IMR-90 (cell line): Measurements from ENCODE around the gene KMT2C. TPM values are rescaled to one million over a fixed set of nuclear protein-coding genes. Genes with fewer than 3 reads are reported as not detected.
A peak's percentile ranks its signal among the peaks of the same experiment; 100 is the strongest.

Source experiments
- ATAC-seq: fragments of 200-7000 bp; cut with Tn5 transposase; 2 replicates; pipeline ENCODE4 v1.9.1; 2020; ENCODE audit warnings: low read depth, mild to moderate bottlenecking, moderate library complexity
- BruUV-seq: library from RNA; stranded (reverse); fragments of 400-500 nt; replicated peaks from 2 replicates; lab custom pipeline; 2021; lab: Mats Ljungman, UMichigan
- CTCF ChIA-PET: fragments of 300-600 bp; formaldehyde crosslinking; extraction: SDS; loops from one replicate; lab custom pipeline; 2021; ENCODE audit warnings: antibody characterized with exemption; lab: Yijun Ruan, JAX
- POLR2A ChIA-PET: fragments of 300-600 bp; sonication (Branson Sonifier 250); formaldehyde crosslinking; loops from one replicate; lab custom pipeline; 2022; ENCODE audit warnings: antibody characterized with exemption; ENCODE audit not compliant: unreplicated experiment; lab: Charles Lee
- DNase-seq: peaks from one replicate; pipeline ENCODE4 v3.0.0; 2013
- H2AFZ ChIP-seq: replicated peaks from 2 replicates; pipeline ENCODE3; 2013; ENCODE audit warnings: low read length, mild to moderate bottlenecking; ENCODE audit not compliant: poor library complexity
- H2AK5ac ChIP-seq: 2 replicates; pipeline ENCODE4 v1.6.1; 2013; ENCODE audit warnings: low read depth, low read length, inconsistent platforms
- H2AK9ac ChIP-seq: replicated peaks from 2 replicates; pipeline ENCODE3; 2013; ENCODE audit warnings: mild to moderate bottlenecking, low read depth, low read length, moderate library complexity; ENCODE audit not compliant: poor library complexity
- H2BK120ac ChIP-seq: 2 replicates; pipeline ENCODE4 v1.6.1; 2013; ENCODE audit warnings: low read depth, low read length, inconsistent platforms
- H2BK15ac ChIP-seq: 3 replicates; pipeline ENCODE4 v1.6.1; 2013; ENCODE audit warnings: low read depth, low read length, inconsistent platforms
- H2BK20ac ChIP-seq: 2 replicates; pipeline ENCODE4 v1.6.1; 2013; ENCODE audit warnings: low read depth, mild to moderate bottlenecking, inconsistent platforms, low read length, moderate library complexity
- H2BK5ac ChIP-seq: 2 replicates; pipeline ENCODE4 v1.6.1; 2013; ENCODE audit warnings: mild to moderate bottlenecking, low read depth, low read length, inconsistent platforms; ENCODE audit not compliant: poor library complexity, severe bottlenecking
- H3K14ac ChIP-seq: replicated peaks from 2 replicates; pipeline ENCODE4 v1.6.1; 2013; ENCODE audit warnings: low read depth, low read length, inconsistent platforms
- H3K18ac ChIP-seq: 2 replicates; pipeline ENCODE4 v1.6.1; 2013; ENCODE audit warnings: low read depth, low read length, control low read depth
- H3K23ac ChIP-seq: 2 replicates; pipeline ENCODE4 v1.6.1; 2013; ENCODE audit warnings: low read depth, low read length, inconsistent platforms
- H3K27ac ChIP-seq: 2 replicates; pipeline ENCODE4 v1.5.1; 2013; ENCODE audit warnings: mild to moderate bottlenecking, control low read depth, low read length; ENCODE audit not compliant: insufficient read depth
- H3K27me3 ChIP-seq: 2 replicates; pipeline ENCODE4 v1.6.1; 2013; ENCODE audit warnings: low read length; ENCODE audit not compliant: control insufficient read depth, insufficient read depth
- H3K36me3 ChIP-seq: 2 replicates; pipeline ENCODE4 v1.6.1; 2013; ENCODE audit warnings: low read length, mixed read lengths; ENCODE audit not compliant: control insufficient read depth, insufficient read depth
- H3K4ac ChIP-seq: 2 replicates; pipeline ENCODE4 v1.6.1; 2013; ENCODE audit warnings: low read depth, low read length, inconsistent platforms
- H3K4me1 ChIP-seq: 2 replicates; pipeline ENCODE4 v1.6.1; 2013; ENCODE audit warnings: low read length, mixed read lengths; ENCODE audit not compliant: control insufficient read depth, insufficient read depth
- H3K4me2 ChIP-seq: 2 replicates; pipeline ENCODE4 v1.6.1; 2013; ENCODE audit warnings: low read depth, mild to moderate bottlenecking, control low read depth, low read length, moderate library complexity
- H3K4me3 ChIP-seq: 2 replicates; pipeline ENCODE4 v1.5.1; 2013; ENCODE audit warnings: low read depth, mild to moderate bottlenecking, control low read depth, low read length, moderate library complexity; ENCODE audit not compliant: insufficient read depth
- H3K56ac ChIP-seq: 2 replicates; pipeline ENCODE4 v1.6.1; 2013; ENCODE audit warnings: low read length, inconsistent platforms; ENCODE audit not compliant: insufficient read depth; ENCODE audit errors: extremely low read depth
- H3K79me1 ChIP-seq, 2 experiments: 2 replicates each; pipeline ENCODE4 v1.6.1; 2013; ENCODE audit warnings: low read length in 2 of 2, inconsistent platforms in 1 of 2, low read depth in 1 of 2
- H3K9ac ChIP-seq: 2 replicates; pipeline ENCODE4 v1.6.1; 2013; ENCODE audit warnings: low read depth, low read length, control low read depth
- H3K9me1 ChIP-seq: 2 replicates; pipeline ENCODE4 v1.6.1; 2013; ENCODE audit warnings: low read length, inconsistent platforms; ENCODE audit not compliant: insufficient read depth
- H3K9me3 ChIP-seq: 2 replicates; pipeline ENCODE4 v1.6.1; 2013; ENCODE audit warnings: low read length; ENCODE audit not compliant: control insufficient read depth, insufficient read depth
- H4K20me1 ChIP-seq: 2 replicates; pipeline ENCODE4 v1.6.1; 2013; ENCODE audit warnings: low read length, inconsistent platforms; ENCODE audit not compliant: insufficient read depth
- H4K5ac ChIP-seq: 2 replicates; pipeline ENCODE4 v1.6.1; 2013; ENCODE audit warnings: mild to moderate bottlenecking, low read depth, low read length, control low read depth
- H4K8ac ChIP-seq, 2 experiments: 2 replicates each; pipeline ENCODE4 v1.6.1; 2013; ENCODE audit warnings: low read depth in 2 of 2, low read length in 2 of 2, control low read depth in 1 of 2, inconsistent platforms in 1 of 2
- H4K91ac ChIP-seq: 2 replicates; pipeline ENCODE4 v1.6.1; 2013; ENCODE audit warnings: low read depth, low read length, inconsistent platforms; ENCODE audit not compliant: insufficient read depth
- BHLHE40 ChIP-seq: fragments of 150-350 bp; IDR thresholded peaks from 2 replicates; pipeline ENCODE4 v1.6.1; 2016; ENCODE audit warnings: mild to moderate bottlenecking, low read depth, low read length
- CEBPB ChIP-seq: IDR thresholded peaks from 2 replicates; pipeline ENCODE4 v1.6.1; 2012; ENCODE audit warnings: low read depth, low read length, improper control_type of control experiment
- CHD1 ChIP-seq: IDR thresholded peaks from 2 replicates; pipeline ENCODE4 v1.6.1; 2012; ENCODE audit warnings: low read depth, low read length, improper control_type of control experiment
- CTCF ChIP-seq: conservative IDR thresholded peaks from 2 replicates; pipeline ENCODE4 v1.5.1; 2012; ENCODE audit warnings: mild to moderate bottlenecking, low read depth, low read length, improper control_type of control experiment
- FOS ChIP-seq: fragments of 150-350 bp; IDR thresholded peaks from 2 replicates; pipeline ENCODE4 v1.6.1; 2016; ENCODE audit warnings: low read depth, low read length
- MAFK ChIP-seq: IDR thresholded peaks from 2 replicates; pipeline ENCODE4 v1.6.1; 2012; ENCODE audit warnings: low read depth, low read length, improper control_type of control experiment
- MAZ ChIP-seq: IDR thresholded peaks from 2 replicates; pipeline ENCODE4 v1.6.1; 2012; ENCODE audit warnings: low read depth, mild to moderate bottlenecking, low read length, improper control_type of control experiment, moderate library complexity, borderline replicate concordance
- MXI1 ChIP-seq: IDR thresholded peaks from 2 replicates; pipeline ENCODE4 v1.6.1; 2012; ENCODE audit warnings: low read depth, mild to moderate bottlenecking, low read length, moderate library complexity, borderline replicate concordance
- NFE2L2 ChIP-seq: fragments of 150-350 bp; IDR thresholded peaks from 2 replicates; pipeline ENCODE4 v1.6.1; 2016; ENCODE audit warnings: low read depth, mild to moderate bottlenecking, low read length
- POLR2A ChIP-seq: IDR thresholded peaks from 2 replicates; pipeline ENCODE4 v1.6.1; 2012; ENCODE audit warnings: mild to moderate bottlenecking, low read depth, low read length
- RAD21 ChIP-seq: IDR thresholded peaks from 2 replicates; pipeline ENCODE4 v1.6.1; 2012; ENCODE audit warnings: low read length, improper control_type of control experiment
- RCOR1 ChIP-seq: IDR thresholded peaks from 2 replicates; pipeline ENCODE4 v1.6.1; 2012; ENCODE audit warnings: mild to moderate bottlenecking, low read length, improper control_type of control experiment; ENCODE audit not compliant: insufficient replicate concordance
- SMC3 ChIP-seq: fragments of 150-350 bp; IDR thresholded peaks from 2 replicates; pipeline ENCODE4 v1.6.1; 2016; ENCODE audit warnings: low read depth, mild to moderate bottlenecking, antibody characterized with exemption, low read length, moderate library complexity
- WGBS, 2 experiments: methylation state at CpG; one replicate each; pipeline versions ENCODE4 v1.1.5 to v1.1.7; 2013; ENCODE audit warnings: missing lambda C conversion rate in 2 of 2; ENCODE audit not compliant: insufficient read length in 1 of 2; ENCODE audit errors: extremely low coverage in 2 of 2; 5-methylcytosine and 5-hydroxymethylcytosine counted together
- dilution Hi-C: fragments of 300-500 bp; cut with HindIII; formaldehyde crosslinking; loops from one replicate; pipeline ENCODE4 v1.14.3; 2018; ENCODE audit warnings: low sequenced_read_pairs; ENCODE audit not compliant: unreplicated experiment
- in situ Hi-C: fragments of 300-500 bp; cut with MboI; formaldehyde crosslinking; loops from 3 replicates; pipeline ENCODE4 v1.14.3; 2019; ENCODE audit warnings: low sequenced_read_pairs, inconsistent platforms, mixed read lengths
- intact Hi-C: fragments of 100-400 bp; cut with micrococcal nuclease; formaldehyde crosslinking; loops from 2 replicates; pipeline ENCODE4 v1.10.0; 2022
- polyA plus RNA-seq, 3 experiments: library from polyadenylated mRNA; depleted of rRNA; stranded (reverse); fragments of >200 nt; gene quantifications; 2 replicates each; pipeline ENCODE4 v1.2.3, GENCODE V29; 2012; ENCODE audit warnings: low replicate concordance in 1 of 3
- total RNA-seq: library from RNA; depleted of rRNA; stranded (reverse); fragments of >200 nt; gene quantifications from 2 replicates; pipeline ENCODE4 v1.2.3, GENCODE V29; 2012
- TF ChIP-seq, protein P1 (sequence below): fragments of 150-350 bp; IDR thresholded peaks from 2 replicates; pipeline ENCODE4 v1.6.1; 2016; ENCODE audit warnings: low read depth, mild to moderate bottlenecking, low read length, moderate library complexity, borderline replicate concordance
- TF ChIP-seq, protein P2 (sequence below): fragments of 150-350 bp; IDR thresholded peaks from 2 replicates; pipeline ENCODE4 v1.6.1; 2017; ENCODE audit warnings: mild to moderate bottlenecking, antibody characterized with exemption, low read length, low read depth

The KMT2C gene
- total and polyA plus RNA-seq, 2 of the 4 experiments (the other 2 are of a cell fraction): 8.0 to 23.3 TPM

DNA sequence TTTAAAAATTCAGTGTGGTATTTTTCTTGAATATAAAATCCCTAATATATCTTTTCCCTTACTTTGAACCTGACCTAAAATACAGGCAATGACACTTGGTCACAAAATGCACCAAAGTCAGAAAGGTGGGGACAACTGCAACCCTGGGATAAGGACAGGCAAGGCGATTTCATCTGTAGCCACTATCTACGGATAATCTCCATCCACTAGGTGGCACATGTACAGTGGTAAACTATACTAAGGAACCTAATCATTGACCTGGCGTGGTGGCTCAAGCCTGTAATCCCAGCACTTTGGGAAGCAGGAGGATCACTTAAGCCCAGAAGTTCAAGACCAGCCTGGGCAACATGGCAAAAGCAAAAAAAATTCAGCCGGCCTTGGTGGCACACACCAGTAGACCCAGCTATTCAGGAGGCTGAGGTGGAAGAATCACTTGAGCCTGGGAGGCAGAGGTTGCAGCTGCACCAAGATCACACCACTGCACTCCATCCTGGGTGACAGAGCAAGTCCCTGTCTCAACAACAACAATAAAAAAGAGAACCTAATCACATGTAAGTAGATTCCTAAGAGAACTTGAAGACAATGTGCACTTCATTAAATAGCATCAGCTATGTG, 98.9 kb downstream of the KMT2C start:
- Histone ChIP-seq H3K23ac (no peak overlapping the region), H4K91ac (no peak overlapping the region), H4K20me1 (peaks cover 31% of the 10 kb centered on the region), H2AK5ac (no peak overlapping the region), H2BK20ac (no peak overlapping the region), H3K79me1 (peaks cover 7 to 62% of the 10 kb centered on the region in 2 experiments; a peak in 3 of 4 replicates), H4K5ac (no peak overlapping the region), H3K18ac (no peak overlapping the region), H3K4ac (no peak overlapping the region), H3K27ac (no peak overlapping the region), H3K14ac (no peak overlapping the region), H2BK15ac (no peak overlapping the region), H2BK120ac (no peak overlapping the region), H4K8ac (no peak overlapping the region), H3K9me3 (no peaks in the 10 kb centered on the region), H2AFZ (no peak overlapping the region), H3K4me2 (no peak overlapping the region), H3K9me1 (0 out of 2 replicates have a peak, but pooled peaks cover 5% of the 10 kb centered on the region), H3K9ac (no peak overlapping the region), H2BK5ac (no peak overlapping the region), H3K36me3 (no peaks in the 10 kb centered on the region), H3K4me3 (no peak overlapping the region), H2AK9ac (no peak overlapping the region), H3K27me3 (no peaks in the 10 kb centered on the region), H3K56ac (no peak overlapping the region), H3K4me1 (peaks cover 2% of the 10 kb centered on the region; the same call in 1 of the 2 replicates)
- no TSS peak for BruUV-seq
- intact Hi-C loops: loop anchor here (2.0 kb wide), 1 partner anchor 370 kb away; no protein-coding TSS in a partner anchor
- DNase-seq (peak; percentile 48), ATAC-seq (peak; percentile 78)
- dilution Hi-C loops: no loop called here
- 100% methylated on average over 1 of the region's 4 CpGs; no CpG with 5 or more reads in 1 of the 2 experiments for WGBS, 2 experiments
- in situ Hi-C loops: loop anchor here (10.0 to 25.0 kb wide), 2 partner anchors 338 to 475 kb away; partner anchors contain the start of gene XRCC2
- CTCF ChIA-PET: interaction anchor here (0.7 to 1.3 kb wide), 3 partner anchors 27 to 342 kb away, joined by 3 read pairs; no protein-coding TSS in a partner anchor
- POLR2A ChIA-PET: no interaction called here
- TF ChIP-seq RCOR1 (no peak), CEBPB (no peak), CHD1 (no peak), FOS (no peak), POLR2A (no peak), BHLHE40 (no peak), MXI1 (no peak), MAFK (no peak), RAD21 (peak; percentile 50), CTCF (peak; percentile 39), SMC3 (peak; percentile 47), NFE2L2 (no peak), MAZ (no peak)
- TF ChIP-seq, protein P1, sequence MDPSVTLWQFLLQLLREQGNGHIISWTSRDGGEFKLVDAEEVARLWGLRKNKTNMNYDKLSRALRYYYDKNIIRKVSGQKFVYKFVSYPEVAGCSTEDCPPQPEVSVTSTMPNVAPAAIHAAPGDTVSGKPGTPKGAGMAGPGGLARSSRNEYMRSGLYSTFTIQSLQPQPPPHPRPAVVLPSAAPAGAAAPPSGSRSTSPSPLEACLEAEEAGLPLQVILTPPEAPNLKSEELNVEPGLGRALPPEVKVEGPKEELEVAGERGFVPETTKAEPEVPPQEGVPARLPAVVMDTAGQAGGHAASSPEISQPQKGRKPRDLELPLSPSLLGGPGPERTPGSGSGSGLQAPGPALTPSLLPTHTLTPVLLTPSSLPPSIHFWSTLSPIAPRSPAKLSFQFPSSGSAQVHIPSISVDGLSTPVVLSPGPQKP: no peak
- TF ChIP-seq, protein P2, sequence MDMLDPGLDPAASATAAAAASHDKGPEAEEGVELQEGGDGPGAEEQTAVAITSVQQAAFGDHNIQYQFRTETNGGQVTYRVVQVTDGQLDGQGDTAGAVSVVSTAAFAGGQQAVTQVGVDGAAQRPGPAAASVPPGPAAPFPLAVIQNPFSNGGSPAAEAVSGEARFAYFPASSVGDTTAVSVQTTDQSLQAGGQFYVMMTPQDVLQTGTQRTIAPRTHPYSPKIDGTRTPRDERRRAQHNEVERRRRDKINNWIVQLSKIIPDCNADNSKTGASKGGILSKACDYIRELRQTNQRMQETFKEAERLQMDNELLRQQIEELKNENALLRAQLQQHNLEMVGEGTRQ: no peak
